Upper lobe of left lung (tissue), 4 donors: ENCODE data around the gene ACY1.

Experiments used
- CTCF ChIP-seq, 6 experiments: fragments of 450-650 bp in 4 of 6; fragments of 200-600 bp in 2 of 6; sonication (generic) in 2 of 6; IDR thresholded peaks; one replicate each; pipeline ENCODE4 v1.5.1; 2016 to 2019; ENCODE audit warnings: antibody characterized with exemption in 6 of 6
- POLR2A ChIP-seq, 4 donors: fragments of 450-650 bp; IDR thresholded peaks; one replicate each; pipeline ENCODE4 v1.5.1; 2016 to 2017; ENCODE audit warnings: antibody characterized with exemption in 4 of 4, mild to moderate bottlenecking in 2 of 4

GRCh38 chr3:51954105-51954504 lies 29.2 kb upstream of the ACY1 start:
- no peak for TF ChIP-seq CTCF (IDR thresholded peaks at IDR 0.05)
- no peak for TF ChIP-seq POLR2A (IDR thresholded peaks at IDR 0.05)
